ENCODE results near the gene BMI1. TPM values are rescaled to one million over a fixed set of nuclear protein-coding genes. Genes with fewer than 3 reads are reported as not detected.

The BMI1 gene
- total RNA-seq, 1 donor from 2014 or later, result 34.4 TPM

DNA sequence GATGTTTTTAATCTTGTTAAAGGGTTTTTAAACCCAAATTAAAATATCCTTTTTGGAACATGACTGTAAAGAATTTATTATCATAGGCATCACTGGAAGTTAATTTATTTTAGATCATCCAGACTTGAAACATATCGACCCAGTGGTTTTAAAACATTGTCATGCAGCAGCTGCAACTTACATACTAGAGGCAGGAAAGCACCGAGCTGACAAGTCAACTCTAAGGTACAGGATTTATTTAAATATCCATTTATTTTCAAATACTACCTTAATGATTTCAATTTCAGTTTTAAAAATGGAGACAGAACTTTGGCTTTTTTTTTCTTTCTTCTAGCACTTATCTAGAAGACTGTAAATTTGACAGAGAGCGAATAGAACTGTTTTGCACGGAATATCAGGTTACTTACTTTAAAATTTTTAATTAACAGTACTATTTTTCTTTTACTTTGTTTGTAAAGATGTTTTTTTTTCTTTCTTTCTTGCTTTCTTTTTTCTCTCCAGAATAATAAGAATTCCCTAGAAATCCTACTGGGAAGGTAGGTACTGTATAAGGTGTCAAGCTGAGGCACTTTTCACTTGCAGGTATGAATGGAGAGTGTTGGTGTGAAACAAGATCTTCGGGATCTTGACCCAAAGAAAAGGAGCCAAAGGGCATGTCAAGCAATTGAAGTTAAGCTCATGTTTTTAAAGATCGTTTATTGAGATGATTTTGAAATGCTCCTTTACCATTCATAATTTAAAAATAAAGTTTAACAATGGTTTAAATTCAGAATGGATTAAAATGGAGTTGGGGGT is 2.9 kb upstream of the BMI1 start:
- intact Hi-C loops (cut with DNase I), result loop anchor here (2.0 kb wide), 1 partner anchor 89 kb away; no protein-coding TSS in a partner anchor
- no peak for ATAC-seq

DNA sequence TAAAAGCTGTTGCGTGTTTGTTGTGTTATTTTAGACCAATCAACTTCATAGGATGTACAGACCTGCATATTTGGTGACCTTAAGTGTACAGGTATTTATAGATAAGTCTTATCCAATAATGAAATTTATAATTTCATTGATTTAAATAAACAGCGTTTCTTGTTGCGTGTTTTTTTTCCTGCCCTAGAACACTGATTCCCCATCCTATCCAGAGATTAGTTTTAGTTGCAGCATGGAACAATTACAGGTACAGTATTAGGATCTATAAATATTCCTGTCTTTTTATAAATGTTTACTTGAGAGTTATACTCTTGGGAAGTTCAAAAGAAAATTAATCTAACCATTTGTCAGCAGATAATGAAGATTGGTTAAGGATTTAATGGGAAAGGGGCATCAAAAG is 2.1 kb upstream of the BMI1 start:
- DNase-seq (ENCODE audit: missing footprints), result no peak
- intact Hi-C loops (cut with DNase I), result no loop called here
- ATAC-seq, result no peak

More for the DNA sequence above, 2.9 kb upstream of the BMI1 start:
- DNase-seq (ENCODE audit: missing footprints), result no peak

DNA sequence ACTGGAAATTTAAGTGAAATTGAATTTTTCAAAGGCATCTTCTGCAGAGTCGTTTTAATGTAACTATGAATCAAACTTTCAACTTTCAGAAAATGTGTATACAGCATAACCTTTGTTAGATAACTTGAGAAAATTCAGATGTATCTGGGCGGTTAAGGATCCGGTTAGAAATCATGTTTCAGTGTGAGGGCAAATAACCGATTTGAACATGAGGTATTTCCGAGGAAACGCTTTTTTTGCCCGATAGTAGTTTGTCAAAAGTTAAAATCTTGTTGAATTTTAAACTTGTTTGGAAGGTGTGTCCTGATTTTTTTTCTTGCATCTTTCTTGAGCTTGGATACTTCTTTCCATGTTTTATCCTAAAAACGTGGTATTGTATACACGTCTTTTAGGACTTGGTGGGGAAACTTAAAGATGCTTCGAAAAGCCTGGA is 1.3 kb upstream of the BMI1 start:
- no peak for ATAC-seq
- no peak for DNase-seq (ENCODE audit: missing footprints)
- intact Hi-C loops (cut with DNase I), result no loop called here

DNA sequence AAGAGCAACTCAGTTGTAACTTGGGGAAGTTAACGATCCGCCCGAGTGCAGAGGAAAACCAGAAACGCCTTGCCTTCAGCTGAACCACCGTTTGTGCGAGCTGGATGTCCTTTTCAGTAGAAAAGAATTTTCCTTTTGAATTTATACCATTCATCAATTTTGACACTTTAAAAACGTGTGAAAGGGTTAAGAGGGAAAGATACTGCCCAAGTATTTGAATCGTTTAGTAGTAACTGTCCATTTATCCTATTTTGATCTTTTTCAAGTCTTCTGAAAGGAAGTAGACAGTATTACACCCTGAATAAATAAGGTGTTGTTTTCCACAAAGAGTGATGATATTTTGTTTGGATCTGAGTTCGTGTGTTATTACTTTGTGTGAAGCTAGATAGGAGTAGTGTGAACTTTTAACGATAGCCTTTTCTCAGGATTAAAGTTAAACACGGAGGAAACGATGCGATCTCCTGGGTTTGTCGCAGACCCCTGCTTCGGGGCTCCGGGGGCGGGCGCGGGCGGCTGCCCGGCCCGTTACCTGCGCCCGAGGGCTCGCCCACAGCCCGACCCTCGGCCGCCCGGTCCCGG is 830 bp upstream of the BMI1 start:
- no peak for ATAC-seq
- intact Hi-C loops (cut with DNase I), result loop anchor here (2.0 to 10.0 kb wide), 7 partner anchors 67 to 795 kb away; partner anchors contain the start of genes DNAJC1, PIP4K2A and SKIDA1
- no peak for DNase-seq (ENCODE audit: missing footprints)

DNA sequence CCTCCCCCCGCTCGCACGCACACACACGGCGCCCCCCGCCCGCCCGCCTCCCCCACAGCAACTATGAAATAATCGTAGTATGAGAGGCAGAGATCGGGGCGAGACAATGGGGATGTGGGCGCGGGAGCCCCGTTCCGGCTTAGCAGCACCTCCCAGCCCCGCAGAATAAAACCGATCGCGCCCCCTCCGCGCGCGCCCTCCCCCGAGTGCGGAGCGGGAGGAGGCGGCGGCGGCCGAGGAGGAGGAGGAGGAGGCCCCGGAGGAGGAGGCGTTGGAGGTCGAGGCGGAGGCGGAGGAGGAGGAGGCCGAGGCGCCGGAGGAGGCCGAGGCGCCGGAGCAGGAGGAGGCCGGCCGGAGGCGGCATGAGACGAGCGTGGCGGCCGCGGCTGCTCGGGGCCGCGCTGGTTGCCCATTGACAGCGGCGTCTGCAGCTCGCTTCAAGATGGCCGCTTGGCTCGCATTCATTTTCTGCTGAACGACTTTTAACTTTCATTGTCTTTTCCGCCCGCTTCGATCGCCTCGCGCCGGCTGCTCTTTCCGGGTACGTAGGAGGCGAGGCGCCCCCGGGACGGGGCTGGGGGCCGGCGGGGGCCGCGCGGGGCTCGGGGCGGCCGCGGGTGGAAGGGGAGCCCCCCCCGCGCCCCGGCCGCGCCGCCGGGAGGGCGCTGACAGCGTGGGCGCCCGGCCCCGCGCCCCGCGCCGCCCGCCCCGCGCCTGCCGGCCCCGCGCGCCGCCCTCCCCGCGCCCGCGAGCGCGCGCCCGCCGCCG is 441 bp downstream of the BMI1 start:
- DNase-seq (ENCODE audit: missing footprints), result peak; percentile 88
- intact Hi-C loops (cut with DNase I), result loop anchor here (2.0 to 10.0 kb wide), 7 partner anchors 69 to 797 kb away; partner anchors contain the start of genes DNAJC1, PIP4K2A and SKIDA1
- ATAC-seq, result peak; percentile 58

DNA sequence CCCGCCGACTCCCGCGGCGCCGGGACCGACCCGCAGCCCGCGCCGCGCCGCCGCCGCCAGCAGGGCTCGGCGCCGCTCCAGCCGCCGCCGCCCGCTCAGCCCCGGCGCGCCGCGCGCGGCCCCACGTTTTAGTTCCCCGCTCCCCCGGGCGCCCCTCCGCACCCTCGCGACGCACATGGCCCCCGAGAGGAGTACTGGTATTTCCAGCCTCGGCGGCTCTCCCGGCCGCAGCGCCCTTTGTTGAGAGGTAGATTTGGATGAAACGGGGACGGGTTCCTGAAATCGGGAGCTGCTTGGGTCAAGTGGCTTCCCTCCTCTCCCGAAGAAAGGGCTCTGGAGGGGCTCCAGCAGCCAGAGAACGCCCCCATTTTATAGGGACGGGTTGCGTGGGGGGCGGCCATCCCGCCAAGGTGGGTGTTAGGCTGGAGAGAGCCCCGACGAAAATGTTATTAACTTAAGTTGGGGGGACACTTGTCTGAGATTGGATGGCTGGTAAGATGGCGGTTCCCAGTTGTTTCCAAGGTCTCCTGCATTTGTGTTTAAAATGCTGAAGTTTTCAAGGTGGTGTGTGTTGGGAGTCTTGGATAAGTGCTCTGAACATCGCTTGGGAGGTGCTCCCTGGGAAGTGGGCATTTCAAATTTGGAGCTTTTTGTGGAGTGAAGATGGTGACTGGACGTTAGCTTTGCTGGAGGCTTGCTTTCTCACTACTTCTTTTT is 1.2 kb downstream of the BMI1 start:
- ATAC-seq (no peak), DNase-seq (ENCODE audit: missing footprints) (peak; percentile 65)
- intact Hi-C loops (cut with DNase I), result loop anchor here (2.0 to 10.0 kb wide), 7 partner anchors 69 to 797 kb away; partner anchors contain the start of genes DNAJC1, PIP4K2A and SKIDA1

DNA sequence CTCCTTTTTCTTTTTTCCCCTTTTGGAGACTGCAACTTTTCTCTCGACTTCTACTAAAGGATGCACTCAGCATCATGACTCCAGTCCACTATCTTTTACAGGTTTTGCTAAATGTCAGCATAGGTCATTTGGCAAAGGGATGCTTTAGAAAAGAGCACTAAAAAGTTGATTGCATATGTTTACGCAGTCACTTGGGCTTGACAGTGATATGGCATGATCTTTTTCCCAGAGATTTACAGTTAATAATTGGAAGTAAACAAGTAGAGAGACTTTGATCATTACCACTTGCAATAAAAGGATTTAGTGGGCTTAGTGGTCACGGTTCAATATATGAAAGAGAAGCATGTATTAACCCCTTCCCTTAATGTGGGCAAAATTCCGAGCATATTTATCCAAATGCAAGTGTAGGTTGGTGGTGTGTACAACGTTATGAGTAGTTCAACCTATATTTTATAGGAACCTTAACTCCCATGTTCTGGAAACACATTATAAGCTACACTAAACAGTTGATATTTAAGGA is 1.8 kb downstream of the BMI1 start:
- no peak for ATAC-seq
- intact Hi-C loops (cut with DNase I), result loop anchor here (5.0 to 10.0 kb wide), 6 partner anchors 115 to 798 kb away; partner anchors contain the start of genes DNAJC1, PIP4K2A and SKIDA1
- DNase-seq (ENCODE audit: missing footprints), result no peak

DNA sequence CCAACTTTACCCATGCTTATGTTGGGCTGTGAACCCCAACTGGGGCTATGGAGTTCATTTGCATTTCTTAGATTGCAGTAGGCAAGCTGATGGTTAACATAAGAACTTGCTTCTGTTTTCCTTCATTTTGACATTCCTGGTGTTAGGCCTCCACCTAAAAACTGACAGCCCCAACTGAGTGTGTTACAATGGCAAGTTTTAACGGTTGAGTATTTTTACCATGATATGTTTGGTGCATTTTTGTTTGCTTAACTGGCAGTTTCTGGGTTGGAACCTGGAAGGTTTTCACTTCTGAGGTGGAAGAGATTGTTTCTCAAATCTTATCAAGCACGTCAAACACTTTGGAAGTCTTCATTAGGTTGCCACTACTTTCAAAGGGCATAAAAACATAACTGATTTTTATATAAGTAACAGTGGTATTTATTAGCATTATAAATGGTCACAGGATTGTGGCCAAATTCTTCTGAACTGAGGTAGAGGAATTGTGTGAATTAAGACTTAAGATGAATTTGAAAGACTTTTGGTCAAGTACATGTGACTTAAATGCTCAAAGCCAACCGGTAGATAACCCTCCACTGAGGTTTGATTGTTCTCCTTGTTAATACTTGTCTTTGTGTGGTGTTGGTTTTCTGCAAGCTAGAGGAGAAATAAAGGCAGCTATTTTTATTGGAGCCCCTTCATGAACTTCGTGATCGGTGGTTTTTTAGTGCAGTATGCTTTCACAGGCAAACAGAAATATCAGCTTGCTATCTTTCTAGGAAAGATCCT is 2.8 kb downstream of the BMI1 start:
- intact Hi-C loops (cut with DNase I), result loop anchor here (5.0 to 10.0 kb wide), 6 partner anchors 114 to 799 kb away; partner anchors contain the start of genes DNAJC1, PIP4K2A and SKIDA1
- no peak for DNase-seq (ENCODE audit: missing footprints)

DNA sequence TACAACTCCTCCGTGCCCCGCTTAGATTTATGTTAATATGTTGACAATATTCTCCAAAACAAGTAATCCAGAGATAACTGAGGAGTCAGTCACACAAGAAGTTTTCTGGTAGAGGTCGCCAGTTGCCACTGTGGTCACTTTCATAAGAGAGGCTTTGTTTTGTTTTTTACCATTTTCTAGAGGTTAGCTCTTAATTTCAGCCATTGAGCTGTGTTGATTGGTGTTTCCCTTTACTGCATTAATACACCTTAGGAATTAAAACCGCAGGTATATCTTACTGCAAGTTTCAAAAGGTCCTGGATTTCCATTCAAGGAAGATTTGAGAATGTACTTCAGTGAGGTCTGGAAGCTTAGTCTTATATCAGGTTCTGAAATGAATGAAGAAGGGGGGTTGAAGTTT is 3.5 kb downstream of the BMI1 start:
- intact Hi-C loops (cut with DNase I), result loop anchor here (5.0 to 10.0 kb wide), 6 partner anchors 113 to 800 kb away; partner anchors contain the start of genes DNAJC1, PIP4K2A and SKIDA1
- no peak for ATAC-seq

More for the DNA sequence above, 2.8 kb downstream of the BMI1 start:
- ATAC-seq, result no peak

DNA sequence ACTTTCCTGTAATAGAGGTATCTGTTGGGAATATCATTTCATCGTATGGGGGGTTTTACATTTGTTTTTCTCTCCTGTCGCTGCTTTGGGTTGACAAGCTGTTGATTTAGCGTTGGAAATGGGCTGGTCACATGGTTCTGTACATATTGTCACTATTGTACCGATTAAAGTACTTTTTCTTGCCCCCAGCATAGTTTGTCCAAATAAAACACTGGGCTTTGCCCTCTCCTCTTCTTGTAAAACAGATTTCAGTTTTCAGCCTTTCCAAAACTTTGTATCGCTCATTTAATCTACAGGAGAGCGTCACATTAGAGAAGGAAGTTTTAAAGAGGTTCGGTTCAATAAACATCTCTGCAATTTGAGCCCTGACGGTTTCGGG is 4.0 kb downstream of the BMI1 start:
- DNase-seq (ENCODE audit: missing footprints), result no peak
- intact Hi-C loops (cut with DNase I), result loop anchor here (5.0 to 10.0 kb wide), 6 partner anchors 112 to 800 kb away; partner anchors contain the start of genes DNAJC1, PIP4K2A and SKIDA1
- ATAC-seq, result no peak

More for the DNA sequence above, 3.5 kb downstream of the BMI1 start:
- DNase-seq (ENCODE audit: missing footprints), result no peak

DNA sequence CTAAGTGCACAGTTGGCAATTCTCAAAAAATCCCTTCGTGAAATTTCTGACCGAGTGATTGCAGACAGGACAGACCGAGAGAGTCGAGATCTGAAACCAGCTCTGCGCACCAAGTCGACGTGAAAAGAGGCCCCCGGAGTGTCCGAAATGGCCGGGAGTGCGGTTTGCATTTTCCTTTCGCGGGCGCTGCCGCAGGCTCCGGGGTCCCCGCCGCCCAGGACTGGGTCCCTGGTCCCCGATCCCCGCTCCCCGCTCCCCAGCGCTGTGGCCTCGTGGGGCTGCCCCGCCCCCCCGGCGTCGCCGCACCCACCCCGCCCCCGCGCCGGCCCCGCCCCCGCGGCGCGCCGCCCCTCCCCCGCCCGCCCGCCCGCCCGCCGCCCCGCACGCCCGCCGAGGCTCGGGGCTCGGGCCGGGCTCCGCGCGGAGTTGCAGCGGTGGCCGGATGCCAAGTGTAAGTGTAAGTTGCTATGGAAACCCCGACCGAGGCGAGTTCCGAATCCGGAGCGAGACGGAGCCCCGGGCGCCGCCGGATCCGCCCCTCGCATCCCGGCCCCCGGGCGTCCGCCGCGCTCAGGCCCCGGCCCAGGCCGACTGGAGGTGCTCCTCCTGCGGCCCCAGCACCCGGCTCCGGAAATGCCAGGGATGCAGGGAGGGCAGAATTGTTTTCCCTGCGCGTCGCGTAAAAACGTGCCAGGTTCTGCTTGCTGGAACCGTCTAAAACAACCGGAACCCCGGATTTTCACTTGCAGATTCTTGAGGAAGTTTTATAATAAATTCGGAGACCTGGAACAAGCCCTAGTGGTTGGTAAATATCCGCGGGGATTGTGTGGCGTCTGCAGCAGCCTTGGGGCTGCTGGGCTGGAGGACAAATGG is 4.6 kb downstream of the BMI1 start:
- intact Hi-C loops (cut with DNase I), result loop anchor here (10.0 kb wide), 4 partner anchors 229 to 801 kb away; partner anchors contain the start of genes PIP4K2A and SKIDA1
- peak; percentile 47 for ATAC-seq
- peak; percentile 87 for DNase-seq (ENCODE audit: missing footprints)

DNA sequence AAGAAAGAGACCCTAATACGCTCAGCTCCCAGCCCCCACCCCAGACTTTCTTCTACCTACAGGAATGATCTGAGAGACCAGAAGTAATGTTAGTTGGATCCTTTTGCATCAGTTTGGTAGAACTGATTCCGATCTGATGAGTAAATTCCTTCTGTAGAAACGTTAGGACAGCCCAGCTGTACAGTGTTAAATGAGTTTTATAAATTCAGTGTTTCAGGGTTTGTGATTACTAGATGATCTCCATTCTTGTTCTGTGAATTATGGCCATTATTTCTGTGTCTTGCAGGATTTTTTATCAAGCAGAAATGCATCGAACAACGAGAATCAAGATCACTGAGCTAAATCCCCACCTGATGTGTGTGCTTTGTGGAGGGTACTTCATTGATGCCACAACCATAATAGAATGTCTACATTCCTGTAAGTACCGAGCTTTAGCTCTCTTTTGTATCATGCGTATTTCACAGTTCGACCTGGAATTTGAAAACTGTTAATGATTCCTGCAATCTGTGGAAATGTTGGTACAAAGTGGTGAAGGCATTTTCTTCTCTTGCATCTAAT is 5.3 kb downstream of the BMI1 start:
- intact Hi-C loops (cut with DNase I), result loop anchor here (10.0 kb wide), 4 partner anchors 229 to 801 kb away; partner anchors contain the start of genes PIP4K2A and SKIDA1
- DNase-seq (ENCODE audit: missing footprints), result no peak
- ATAC-seq, result no peak

DNA sequence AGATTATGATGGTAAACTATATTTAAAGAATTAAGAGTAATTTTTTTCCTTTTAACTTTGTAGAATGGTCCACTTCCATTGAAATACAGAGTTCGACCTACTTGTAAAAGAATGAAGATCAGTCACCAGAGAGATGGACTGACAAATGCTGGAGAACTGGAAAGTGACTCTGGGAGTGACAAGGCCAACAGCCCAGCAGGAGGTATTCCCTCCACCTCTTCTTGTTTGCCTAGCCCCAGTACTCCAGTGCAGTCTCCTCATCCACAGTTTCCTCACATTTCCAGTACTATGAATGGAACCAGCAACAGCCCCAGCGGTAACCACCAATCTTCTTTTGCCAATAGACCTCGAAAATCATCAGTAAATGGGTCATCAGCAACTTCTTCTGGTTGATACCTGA is 8.3 kb downstream of the BMI1 start:
- intact Hi-C loops (cut with DNase I), result loop anchor here (10.0 kb wide), 4 partner anchors 226 to 804 kb away; partner anchors contain the start of genes PIP4K2A and SKIDA1
- DNase-seq (ENCODE audit: missing footprints) (no peak), ATAC-seq (no peak)

DNA sequence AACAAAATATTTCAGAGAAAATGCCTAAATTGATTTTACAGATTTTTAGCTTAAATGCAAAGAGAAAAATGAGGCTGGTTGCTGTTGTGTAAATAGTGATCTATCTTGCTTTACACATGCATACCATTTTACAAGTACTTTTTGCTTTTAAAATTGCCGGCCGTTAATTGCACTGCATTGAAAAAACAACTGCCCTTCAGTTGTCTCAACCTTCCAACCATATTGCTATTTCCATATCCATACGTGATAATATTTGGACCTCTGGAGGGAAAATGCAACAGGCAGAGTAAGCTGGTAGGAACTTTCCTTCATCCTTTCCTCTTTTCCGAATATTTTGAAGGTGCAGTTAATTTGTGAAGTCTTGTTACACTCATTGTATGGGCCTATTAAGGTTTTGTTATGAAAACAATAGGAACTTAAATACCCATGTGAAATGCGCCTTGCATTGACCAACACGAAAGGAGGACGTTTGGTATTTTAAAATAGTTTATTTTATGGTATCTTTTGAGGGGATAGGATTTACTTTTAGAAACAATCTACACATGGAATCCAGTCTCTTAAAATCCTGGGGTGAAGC is 11.3 kb downstream of the BMI1 start:
- intact Hi-C loops (cut with DNase I), result no loop called here
- DNase-seq (ENCODE audit: missing footprints) (no peak), ATAC-seq (no peak)

DNA sequence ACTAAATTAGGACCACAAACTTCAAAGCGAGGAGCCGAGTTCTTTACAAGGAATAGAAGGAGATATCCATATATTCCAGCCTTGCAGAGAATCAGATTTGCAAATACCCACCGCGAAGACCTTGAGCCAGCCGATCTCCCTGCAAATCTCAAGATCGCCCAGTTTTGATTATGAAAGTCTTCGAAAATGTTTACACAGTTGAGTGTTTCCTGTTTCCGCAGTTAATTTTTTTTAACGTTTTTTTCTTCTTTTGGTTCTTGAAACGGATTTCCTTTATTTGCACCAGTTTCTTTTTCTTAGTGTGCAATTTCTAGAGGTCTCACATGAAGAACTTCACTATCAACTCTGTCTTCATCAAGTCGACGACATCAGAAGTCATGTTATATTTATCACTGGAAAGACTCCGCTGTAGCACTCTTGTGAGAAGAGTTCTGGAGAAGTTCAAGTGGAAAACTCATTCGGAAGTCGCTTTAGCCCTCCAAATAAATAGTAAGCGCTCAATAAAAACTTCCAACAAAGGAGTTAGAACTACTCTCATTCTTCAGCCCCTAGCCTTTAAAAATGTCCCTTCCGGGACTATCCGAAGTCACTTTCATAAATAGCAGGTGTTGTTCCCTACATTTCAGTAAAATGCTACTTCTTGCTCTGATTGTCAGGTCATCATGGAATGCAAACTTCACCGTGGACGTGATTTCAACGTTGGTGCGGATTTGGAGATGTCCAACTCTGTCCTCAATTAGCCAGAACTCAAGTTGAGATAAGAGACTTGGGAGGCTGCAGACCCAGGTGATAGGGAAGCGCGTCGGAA is 12.5 kb downstream of the BMI1 start:
- intact Hi-C loops (cut with DNase I), result no loop called here
- DNase-seq (ENCODE audit: missing footprints), result no peak
- no peak for ATAC-seq
